EL (cell line): ENCODE measurements around the gene OXCT1.

Experiments used
- DNase-seq: peaks from one replicate; pipeline ENCODE4 v3.0.0-alpha.2; 2016

OXCT1 gene

GRCh38 chr5:41707853-41708603, 162.2 kb downstream of the OXCT1 start:
- peak; percentile 49 for DNase-seq

GRCh38 chr5:41695920-41696582, 174.2 kb downstream of the OXCT1 start:
- DNase-seq, result peak; percentile 14

- no peak for DNase-seq
These were observed 183.5 kb downstream of the OXCT1 start for GRCh38 chr5:41686767-41687166.

- no peak for DNase-seq
These were observed 184.0 kb downstream of the OXCT1 start for GRCh38 chr5:41686191-41686590.

- no peak for DNase-seq
These were observed 187.0 kb downstream of the OXCT1 start for GRCh38 chr5:41683181-41683580.

- DNase-seq, result no peak
These were observed 187.6 kb downstream of the OXCT1 start for GRCh38 chr5:41682641-41683040.

- DNase-seq, result no peak
These were observed 188.4 kb downstream of the OXCT1 start for GRCh38 chr5:41681840-41682239.
